ENCODE measurements around the gene LTBP2. TPM values are rescaled to one million over a fixed set of nuclear protein-coding genes. Genes with fewer than 3 reads are reported as not detected.

LTBP2 gene
- total RNA-seq, 1 donor from 2014 or later = 1.3 TPM

DNA sequence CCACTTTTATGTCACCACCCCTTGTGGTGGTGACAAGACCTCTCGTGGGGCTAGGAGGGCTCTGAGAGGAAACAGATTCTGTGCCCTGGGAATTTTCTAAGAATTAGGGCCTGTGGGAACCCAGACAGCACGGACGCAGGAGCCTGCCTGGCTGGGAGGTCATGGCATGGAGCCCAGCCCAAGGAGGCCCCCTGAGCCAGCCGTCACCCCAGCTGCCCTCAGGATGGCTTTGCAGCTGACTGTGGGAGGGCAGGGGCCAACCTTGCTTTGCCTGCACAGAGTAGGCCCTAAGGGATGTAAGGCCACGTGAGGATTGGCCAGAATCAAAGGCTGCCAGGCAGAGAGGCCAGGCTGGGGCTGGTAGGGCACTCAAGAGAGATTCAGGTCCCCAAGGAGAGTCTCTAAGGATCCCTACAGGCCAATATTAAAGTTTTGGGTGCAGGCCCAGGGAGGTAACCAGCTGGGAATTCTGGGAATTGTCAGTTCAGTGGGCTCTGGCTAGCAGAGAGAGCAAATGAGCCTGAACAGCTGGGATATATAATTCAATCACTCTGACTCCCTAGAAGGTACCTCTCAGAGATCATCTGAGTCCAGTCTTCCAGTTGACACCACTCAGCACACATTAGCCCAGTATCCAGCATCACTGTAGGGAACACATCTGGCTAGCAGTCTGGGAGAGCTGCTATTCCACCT is 6.4 kb downstream of the LTBP2 start:
- no peaks in the 10 kb centered on the region for H3K36me3 Mint-ChIP-seq (ENCODE audit: low read depth)
- TF ChIP-seq, protein P1, sequence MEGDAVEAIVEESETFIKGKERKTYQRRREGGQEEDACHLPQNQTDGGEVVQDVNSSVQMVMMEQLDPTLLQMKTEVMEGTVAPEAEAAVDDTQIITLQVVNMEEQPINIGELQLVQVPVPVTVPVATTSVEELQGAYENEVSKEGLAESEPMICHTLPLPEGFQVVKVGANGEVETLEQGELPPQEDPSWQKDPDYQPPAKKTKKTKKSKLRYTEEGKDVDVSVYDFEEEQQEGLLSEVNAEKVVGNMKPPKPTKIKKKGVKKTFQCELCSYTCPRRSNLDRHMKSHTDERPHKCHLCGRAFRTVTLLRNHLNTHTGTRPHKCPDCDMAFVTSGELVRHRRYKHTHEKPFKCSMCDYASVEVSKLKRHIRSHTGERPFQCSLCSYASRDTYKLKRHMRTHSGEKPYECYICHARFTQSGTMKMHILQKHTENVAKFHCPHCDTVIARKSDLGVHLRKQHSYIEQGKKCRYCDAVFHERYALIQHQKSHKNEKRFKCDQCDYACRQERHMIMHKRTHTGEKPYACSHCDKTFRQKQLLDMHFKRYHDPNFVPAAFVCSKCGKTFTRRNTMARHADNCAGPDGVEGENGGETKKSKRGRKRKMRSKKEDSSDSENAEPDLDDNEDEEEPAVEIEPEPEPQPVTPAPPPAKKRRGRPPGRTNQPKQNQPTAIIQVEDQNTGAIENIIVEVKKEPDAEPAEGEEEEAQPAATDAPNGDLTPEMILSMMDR (conservative IDR thresholded peaks at IDR 0.05) = no peak
- H3K27ac Mint-ChIP-seq (ENCODE audit: unreplicated experiment) = no peak overlapping the region
- peaks cover 4% of the 10 kb centered on the region for H3K4me1 Mint-ChIP-seq
- no peak for DNase-seq (ENCODE audit: low read depth, low spot score)
- peaks cover 20% of the 10 kb centered on the region for H3K27me3 Mint-ChIP-seq (ENCODE audit: low read depth)
- no peaks in the 10 kb centered on the region for H3K9me3 Mint-ChIP-seq
- no peak overlapping the region for H3K4me3 Mint-ChIP-seq

DNA sequence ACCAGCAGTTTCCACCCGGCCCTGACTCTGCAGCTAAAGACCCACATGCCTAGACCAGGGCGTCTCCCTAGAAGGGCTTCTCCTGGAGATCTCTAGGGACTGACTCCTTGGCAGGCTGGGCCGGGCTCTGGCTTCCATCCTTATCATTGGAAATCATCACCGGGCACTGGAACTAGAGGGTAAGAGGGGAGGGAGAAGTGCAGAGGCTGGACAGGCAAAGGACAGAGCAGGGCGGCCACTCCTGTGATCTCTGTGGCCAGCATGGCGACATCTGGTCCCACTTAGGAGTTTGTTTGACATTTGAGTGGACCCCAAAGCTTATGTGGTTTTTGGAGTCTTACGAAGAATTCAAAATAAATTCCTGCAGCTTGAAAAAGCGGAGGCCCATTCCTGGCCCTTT is 7.1 kb downstream of the LTBP2 start:
- Mint-ChIP-seq H3K36me3 (ENCODE audit: low read depth) (no peaks in the 10 kb centered on the region), H3K4me3 (no peak overlapping the region), H3K27ac (ENCODE audit: unreplicated experiment) (no peak overlapping the region), H3K9me3 (no peaks in the 10 kb centered on the region), H3K27me3 (ENCODE audit: low read depth) (peaks cover 12% of the 10 kb centered on the region), H3K4me1 (peaks cover 1% of the 10 kb centered on the region)
- no peak for DNase-seq (ENCODE audit: low read depth, low spot score)
- TF ChIP-seq, protein P1 (conservative IDR thresholded peaks at IDR 0.05) = no peak

DNA sequence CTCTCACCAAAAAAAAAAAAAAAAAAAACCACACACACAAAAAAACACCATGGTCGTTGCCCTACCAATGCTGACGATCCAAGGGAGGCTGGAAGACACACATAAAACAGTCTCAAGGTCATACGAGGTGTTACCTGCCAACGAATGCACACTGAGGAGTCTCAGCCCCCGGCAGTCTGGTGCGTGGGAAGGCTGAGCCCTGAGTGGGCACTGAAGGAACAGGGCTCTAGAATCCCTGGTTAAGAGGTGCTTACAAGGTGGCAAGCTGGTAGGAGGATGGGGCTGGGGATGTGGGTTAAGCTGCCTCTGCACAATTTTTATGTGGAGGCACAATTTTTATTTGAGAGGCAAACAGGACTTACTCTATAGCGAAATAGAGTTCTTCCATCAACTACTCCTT is 7.9 kb downstream of the LTBP2 start:
- no peaks in the 10 kb centered on the region for H3K4me1 Mint-ChIP-seq
- no peak overlapping the region for H3K4me3 Mint-ChIP-seq
- H3K27me3 Mint-ChIP-seq (ENCODE audit: low read depth) = peaks cover 4% of the 10 kb centered on the region
- TF ChIP-seq, protein P1 (conservative IDR thresholded peaks at IDR 0.05) = no peak
- no peaks in the 10 kb centered on the region for H3K9me3 Mint-ChIP-seq
- no peak overlapping the region for H3K27ac Mint-ChIP-seq (ENCODE audit: unreplicated experiment)
- DNase-seq (ENCODE audit: low read depth, low spot score) = no peak
- no peaks in the 10 kb centered on the region for H3K36me3 Mint-ChIP-seq (ENCODE audit: low read depth)

DNA sequence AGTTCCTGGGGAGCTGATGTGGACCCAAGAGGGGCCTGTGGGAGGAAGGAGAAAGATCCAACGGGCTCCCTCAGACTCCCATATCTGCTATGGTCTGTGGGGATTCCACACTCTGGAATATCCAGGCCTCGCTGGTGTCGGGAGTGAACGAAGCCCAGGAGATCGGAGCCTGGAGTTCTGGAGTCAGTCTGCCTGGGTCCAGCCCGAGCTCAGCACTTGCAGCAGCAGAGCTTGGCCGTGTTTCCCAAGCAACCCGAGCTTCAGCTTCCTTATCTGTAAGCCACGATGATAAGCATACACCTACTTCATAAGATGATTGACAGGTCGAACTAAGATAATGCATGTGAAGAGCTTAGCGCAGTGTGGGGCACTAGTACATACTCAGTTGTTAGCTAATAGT is 10.1 kb downstream of the LTBP2 start:
- Mint-ChIP-seq H3K36me3 (ENCODE audit: low read depth) (no peaks in the 10 kb centered on the region), H3K27ac (ENCODE audit: unreplicated experiment) (peak overlapping the region; percentile 63), H3K27me3 (ENCODE audit: low read depth) (no peaks in the 10 kb centered on the region), H3K4me3 (no peak overlapping the region), H3K9me3 (no peaks in the 10 kb centered on the region), H3K4me1 (no peaks in the 10 kb centered on the region)
- DNase-seq (ENCODE audit: low read depth, low spot score) = no peak
- TF ChIP-seq, protein P1 (conservative IDR thresholded peaks at IDR 0.05) = no peak

DNA sequence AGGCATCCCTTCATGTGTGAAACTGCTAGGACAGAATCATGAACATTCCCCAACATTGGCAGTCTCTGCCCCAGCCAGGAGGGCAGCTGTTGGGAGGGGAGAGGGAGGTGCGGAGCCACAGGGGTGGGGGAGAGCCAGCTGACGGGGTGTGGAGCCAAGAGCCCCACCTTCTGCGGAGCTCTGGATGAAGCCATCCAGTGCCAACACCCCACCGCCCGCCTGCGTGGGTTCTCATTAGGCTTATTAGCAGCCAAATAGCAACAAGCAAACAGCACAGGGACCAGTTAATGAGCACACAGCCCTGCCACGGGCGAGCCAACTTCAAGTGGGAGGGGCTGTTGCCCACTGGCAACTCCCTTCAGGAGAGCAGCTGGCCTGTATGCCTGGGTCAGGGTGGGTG is 12.1 kb downstream of the LTBP2 start:
- H3K4me3 Mint-ChIP-seq = no peak overlapping the region
- TF ChIP-seq, protein P1 (conservative IDR thresholded peaks at IDR 0.05) = no peak
- no peaks in the 10 kb centered on the region for H3K4me1 Mint-ChIP-seq
- no peaks in the 10 kb centered on the region for H3K27me3 Mint-ChIP-seq (ENCODE audit: low read depth)
- no peaks in the 10 kb centered on the region for H3K9me3 Mint-ChIP-seq
- DNase-seq (ENCODE audit: low read depth, low spot score) = no peak
- no peaks in the 10 kb centered on the region for H3K36me3 Mint-ChIP-seq (ENCODE audit: low read depth)
- H3K27ac Mint-ChIP-seq (ENCODE audit: unreplicated experiment) = peak overlapping the region; percentile 43
